GM12891 (cell line): Measurements from ENCODE around the gene EFCAB14.
"Not testable (repeated sequence)": the region's sequence is repeated elsewhere in the genome, so short reads cannot be mapped to it uniquely, and the experiment has no call there.

ENCODE experiments used
- DNase-seq: peaks from one replicate; pipeline ENCODE4 v3.0.0; 2011; ENCODE audit warnings: low spot score; ENCODE audit not compliant: insufficient read length
- FAIRE-seq: peaks from 2 replicates; lab custom pipeline; 2011; peaks lifted over from hg19 to GRCh38; lab: Jason Lieb, UNC
- PAX5 ChIP-seq: IDR thresholded peaks from 2 replicates; pipeline ENCODE4 v1.6.1; 2011; ENCODE audit warnings: low read length, moderate library complexity, mild to moderate bottlenecking; ENCODE audit not compliant: insufficient read depth, severe bottlenecking
- POLR2A ChIP-seq: IDR thresholded peaks from 2 replicates; pipeline ENCODE4 v1.6.1; 2011; ENCODE audit warnings: low read depth, low read length, control low read depth
- POLR2AphosphoS5 ChIP-seq: IDR thresholded peaks from 2 replicates; pipeline ENCODE4 v1.6.1; 2011; ENCODE audit warnings: low read depth, low read length, control low read depth
- POU2F2 ChIP-seq: IDR thresholded peaks from 2 replicates; pipeline ENCODE4 v1.6.1; 2011; ENCODE audit warnings: low read depth, mild to moderate bottlenecking, control low read depth, low read length, moderate library complexity
- SPI1 ChIP-seq: IDR thresholded peaks from 2 replicates; pipeline ENCODE4 v1.6.1; 2011; ENCODE audit warnings: low read depth, low read length, control low read depth
- TAF1 ChIP-seq: IDR thresholded peaks from 2 replicates; pipeline ENCODE4 v1.6.1; 2011; ENCODE audit warnings: low read depth, low read length, control low read depth

EFCAB14 gene

GRCh38 chr1:46656643-46657042 is 62.3 kb downstream of the EFCAB14 start:
- TF ChIP-seq POU2F2 (no peak), PAX5 (no peak), POLR2A (no peak), TAF1 (no peak), POLR2AphosphoS5 (no peak), SPI1 (no peak)
- FAIRE-seq (peak; percentile 9), DNase-seq (no peak)

- no peak for DNase-seq
- TF ChIP-seq PAX5 = no peak
- no peak for TF ChIP-seq TAF1
- no peak for TF ChIP-seq POLR2A
- no peak for TF ChIP-seq POLR2AphosphoS5
- TF ChIP-seq POU2F2 = no peak
- no peak for TF ChIP-seq SPI1
- FAIRE-seq = no peak
Measured at GRCh38 chr1:46655848-46656247, 63.1 kb downstream of the EFCAB14 start.

DNA sequence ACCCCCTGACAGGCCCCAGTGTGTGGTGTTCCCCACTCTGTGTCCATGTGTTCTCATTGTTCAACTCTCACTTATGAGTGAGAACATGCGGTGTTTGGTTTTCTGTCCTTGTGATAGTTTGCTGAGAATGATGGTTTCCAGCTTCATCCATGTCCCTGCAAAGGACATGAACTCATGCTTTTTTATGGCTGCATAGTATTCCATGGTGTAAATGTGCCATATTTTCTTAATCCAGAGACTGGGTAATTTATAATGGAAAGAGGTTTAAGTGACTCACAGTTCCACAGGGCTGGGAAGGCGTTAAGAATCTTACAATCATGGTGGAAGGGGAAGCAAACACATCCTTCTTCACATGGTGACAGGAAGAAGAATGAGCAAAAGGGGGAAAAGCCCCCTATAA is 64.2 kb downstream of the EFCAB14 start:
- FAIRE-seq, DNase-seq: not testable (repeated sequence)

GRCh38 chr1:46654012-46654411 is 64.9 kb downstream of the EFCAB14 start:
- TF ChIP-seq POLR2A (no peak), POU2F2 (no peak), SPI1 (no peak), PAX5 (no peak), TAF1 (no peak), POLR2AphosphoS5 (no peak)
- no peak for FAIRE-seq

GRCh38 chr1:46653405-46653958 is 65.4 kb downstream of the EFCAB14 start:
- no peak for TF ChIP-seq SPI1
- TF ChIP-seq POLR2A = no peak
- TF ChIP-seq POLR2AphosphoS5 = no peak
- TF ChIP-seq TAF1 = no peak
- TF ChIP-seq PAX5 = no peak
- TF ChIP-seq POU2F2 = no peak
- no peak for DNase-seq
- no peak for FAIRE-seq

More at GRCh38 chr1:46654012-46654411, 64.9 kb downstream of the EFCAB14 start:
- no peak for DNase-seq

GRCh38 chr1:46652321-46653100 is 66.4 kb downstream of the EFCAB14 start:
- FAIRE-seq = no peak
- no peak for DNase-seq
- TF ChIP-seq TAF1 = no peak
- TF ChIP-seq POLR2AphosphoS5 = no peak
- no peak for TF ChIP-seq PAX5
- TF ChIP-seq POLR2A = no peak
- TF ChIP-seq SPI1 = no peak
- TF ChIP-seq POU2F2 = no peak

- FAIRE-seq = not testable (repeated sequence)
Measured at GRCh38 chr1:46651152-46651551, 67.8 kb downstream of the EFCAB14 start.

DNA sequence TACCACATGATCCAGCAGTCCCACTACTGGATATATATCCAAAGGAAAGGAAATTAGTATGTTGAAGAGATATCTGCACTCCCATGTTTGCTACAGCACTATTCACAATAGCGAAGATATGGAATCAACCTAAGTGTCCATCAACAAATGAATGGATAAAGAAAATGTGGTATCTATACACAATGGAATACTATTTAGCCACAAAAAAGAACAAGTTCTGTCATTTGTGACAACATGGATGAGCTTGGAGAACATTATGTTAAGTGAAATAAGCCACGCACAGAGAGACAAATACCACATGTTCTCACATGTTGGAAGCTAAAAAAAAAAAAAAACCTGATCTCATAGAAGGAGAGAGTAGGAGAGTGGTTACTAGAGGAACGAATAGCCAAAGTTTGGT is 68.4 kb downstream of the EFCAB14 start:
- no peak for TF ChIP-seq POLR2AphosphoS5
- TF ChIP-seq POU2F2 = no peak
- DNase-seq (no peak), FAIRE-seq (no peak)

More at GRCh38 chr1:46651152-46651551, 67.8 kb downstream of the EFCAB14 start:
- DNase-seq = not testable (repeated sequence)

DNA sequence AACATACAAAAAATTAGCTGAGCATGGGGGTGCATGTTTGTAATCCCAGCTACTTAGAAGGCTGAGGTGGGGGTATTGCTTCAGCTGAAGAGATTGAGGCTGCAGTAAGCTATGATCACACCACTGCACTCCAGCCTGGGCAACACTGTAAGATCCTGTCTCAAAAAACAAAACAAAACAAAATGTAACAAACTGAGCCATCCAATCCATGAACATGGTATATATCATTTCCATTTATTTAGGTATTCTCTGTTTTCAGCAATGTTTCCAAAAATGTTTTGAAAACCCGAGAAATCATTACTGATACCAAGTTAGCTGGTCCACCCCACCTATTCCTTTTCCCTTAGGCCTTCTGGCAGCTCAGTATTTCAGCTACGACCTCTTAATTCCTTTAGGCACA is 69.2 kb downstream of the EFCAB14 start:
- DNase-seq (no peak), FAIRE-seq (no peak)
- TF ChIP-seq POU2F2 = no peak
- no peak for TF ChIP-seq POLR2AphosphoS5
- TF ChIP-seq TAF1 = no peak
- no peak for TF ChIP-seq SPI1
- TF ChIP-seq POLR2A = no peak
- no peak for TF ChIP-seq PAX5

GRCh38 chr1:46647611-46648010 is 71.3 kb downstream of the EFCAB14 start:
- FAIRE-seq (no peak), DNase-seq (no peak)
- TF ChIP-seq PAX5 (no peak), POLR2A (no peak), POU2F2 (no peak), SPI1 (no peak), POLR2AphosphoS5 (no peak), TAF1 (no peak)

DNA sequence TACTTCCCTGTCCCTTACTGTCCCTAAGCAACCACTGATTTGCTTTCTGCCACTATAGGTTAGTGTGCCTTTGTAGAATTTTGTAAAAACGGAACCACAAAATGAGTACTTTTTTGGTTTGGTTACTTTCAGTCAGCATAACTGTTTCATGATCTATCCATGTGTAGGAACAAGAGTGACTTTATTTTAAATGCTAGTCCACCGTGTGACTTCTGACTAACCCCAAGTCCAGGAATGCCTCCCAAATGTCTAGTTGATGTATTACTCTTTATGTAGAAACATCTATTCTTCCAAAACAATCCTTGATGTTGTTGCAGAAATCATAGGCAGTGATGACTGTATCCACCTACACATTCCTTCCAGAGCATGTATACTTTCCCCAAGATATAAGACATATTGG is 72.1 kb downstream of the EFCAB14 start:
- DNase-seq (no peak), FAIRE-seq (no peak)
- TF ChIP-seq POU2F2 (no peak), SPI1 (no peak), TAF1 (no peak), POLR2A (no peak), PAX5 (no peak), POLR2AphosphoS5 (no peak)
